CD4-positive, alpha-beta T cell treated with Interleukin-15 for 1 hour (primary cell): ENCODE measurements around the gene MUSTN1.

Experiments used
- DNase-seq: peaks from one replicate; pipeline ENCODE4 v3.0.0-alpha.2; 2020

MUSTN1 gene

GRCh38 chr3:52798978-52799476 lies 35.8 kb downstream of the MUSTN1 start:
- no peak for DNase-seq

DNA sequence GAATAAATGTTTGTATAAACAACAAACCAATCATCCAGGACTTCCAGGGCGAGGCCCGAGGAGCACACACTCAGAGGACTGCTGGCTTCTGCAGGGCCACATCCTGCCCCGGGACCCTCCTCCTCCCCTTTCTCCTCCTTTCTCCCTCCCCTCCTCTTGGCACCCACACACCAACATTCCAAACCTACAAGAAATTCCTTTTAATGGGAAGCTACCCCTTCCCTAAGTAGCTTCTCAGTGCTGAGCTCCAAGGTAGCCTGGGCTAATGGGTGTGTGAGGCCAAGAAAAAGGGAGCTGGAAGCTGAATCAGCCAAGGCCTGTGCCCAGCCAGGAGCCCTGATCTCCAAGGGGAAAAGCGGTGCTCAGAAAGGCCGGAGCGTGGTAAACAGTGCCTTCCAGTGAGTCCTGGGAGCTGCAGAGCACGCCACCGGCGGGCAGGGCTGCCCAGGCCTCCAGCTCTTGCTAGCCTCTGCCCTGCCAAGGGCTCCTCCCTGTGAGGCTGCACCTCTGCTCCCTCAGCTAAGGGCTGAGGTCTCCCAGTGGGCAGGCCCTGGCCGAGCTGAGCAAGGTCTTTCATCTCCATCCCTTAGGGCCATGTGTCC lies 36.3 kb downstream of the MUSTN1 start:
- DNase-seq = no peak

- DNase-seq = no peak
Observed at GRCh38 chr3:52796411-52796810, 38.4 kb downstream of the MUSTN1 start.

DNA sequence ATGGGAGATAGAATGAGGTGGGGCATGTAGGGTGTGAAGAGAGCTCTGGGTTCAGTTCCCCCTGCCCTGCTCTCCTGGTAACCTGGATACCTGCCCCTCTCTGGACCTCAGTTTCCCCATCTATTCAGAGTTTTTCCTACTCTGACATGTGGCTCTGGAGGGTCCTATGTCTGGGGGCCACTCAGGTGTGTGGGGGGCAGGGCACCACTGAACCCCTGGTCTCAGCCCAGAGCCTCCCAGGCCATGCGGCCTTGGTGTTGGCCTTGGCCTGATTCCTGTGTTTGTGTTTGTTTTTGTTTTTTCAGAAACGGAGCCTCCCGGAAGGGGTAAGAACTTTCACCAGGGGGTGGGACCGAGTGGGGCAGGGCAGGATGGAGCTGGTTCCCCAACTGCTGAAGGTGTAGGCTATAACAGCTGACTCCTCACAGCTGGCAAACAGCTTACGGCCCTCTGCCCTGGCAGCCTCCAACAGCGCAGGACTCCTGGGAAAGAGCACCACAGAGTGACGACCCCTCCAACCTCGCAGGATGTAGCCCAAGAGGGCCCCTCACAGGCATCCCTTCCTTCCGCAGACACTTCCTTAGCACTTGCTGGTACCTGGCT lies 39.4 kb downstream of the MUSTN1 start:
- no peak for DNase-seq

DNA sequence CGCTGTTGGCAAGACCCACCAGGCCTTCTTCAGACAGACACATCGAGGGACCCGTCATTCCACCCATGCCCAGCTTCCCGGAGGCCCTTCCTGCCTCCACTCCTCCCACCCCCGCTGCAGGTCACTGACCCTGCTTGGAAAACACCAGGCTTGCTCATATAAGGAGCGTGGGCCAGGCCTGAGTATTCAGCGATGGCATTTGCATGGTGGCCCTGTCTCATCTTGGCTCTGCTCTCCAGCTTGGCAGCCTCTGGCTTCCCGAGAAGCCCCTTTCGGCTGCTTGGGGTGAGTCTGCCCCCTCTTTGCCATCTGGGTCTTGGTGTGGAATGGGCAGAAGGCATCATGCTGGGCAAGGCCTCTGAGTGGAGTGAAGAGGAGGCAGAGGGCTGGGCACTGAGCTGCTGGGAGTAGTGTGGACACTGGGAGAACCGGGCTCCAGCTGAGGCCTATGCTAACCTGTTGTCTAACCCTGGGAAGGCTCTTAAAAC lies 40.2 kb downstream of the MUSTN1 start, which contains the start of gene ITIH3:
Gene ITIH3, plus strand, starts transcription at position 185 of the 488 bp plus-strand sequence. Its CDS starts 8 bp downstream, at position 193.
- DNase-seq = no peak

GRCh38 chr3:52793702-52794611 lies 40.9 kb downstream of the MUSTN1 start:
- no peak for DNase-seq

GRCh38 chr3:52792961-52793695 lies 41.7 kb downstream of the MUSTN1 start:
- no peak for DNase-seq

GRCh38 chr3:52792413-52792812 lies 42.4 kb downstream of the MUSTN1 start:
- DNase-seq = no peak

DNA sequence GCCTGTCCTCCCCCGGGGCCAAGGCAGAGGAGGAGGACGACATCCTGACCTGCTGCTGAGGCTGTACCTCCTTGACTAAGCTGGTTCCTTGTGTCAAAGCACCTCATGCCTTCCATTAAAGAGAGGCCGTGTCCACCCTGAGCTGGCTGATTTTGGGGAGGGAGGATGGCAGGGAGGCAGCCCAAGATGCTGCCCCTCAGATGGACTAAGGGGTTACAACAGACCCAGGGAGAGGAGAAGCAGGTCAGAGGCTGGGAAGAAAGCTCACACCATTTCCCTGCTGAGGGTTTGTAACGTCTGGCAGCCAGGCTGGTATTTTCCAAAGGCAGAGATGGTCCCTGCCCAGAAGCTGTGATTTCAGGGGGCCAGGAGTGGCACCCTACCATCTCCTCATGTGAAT lies 42.9 kb downstream of the MUSTN1 start:
- DNase-seq = no peak

- no peak for DNase-seq
Observed at GRCh38 chr3:52791366-52791765, 43.5 kb downstream of the MUSTN1 start.

DNA sequence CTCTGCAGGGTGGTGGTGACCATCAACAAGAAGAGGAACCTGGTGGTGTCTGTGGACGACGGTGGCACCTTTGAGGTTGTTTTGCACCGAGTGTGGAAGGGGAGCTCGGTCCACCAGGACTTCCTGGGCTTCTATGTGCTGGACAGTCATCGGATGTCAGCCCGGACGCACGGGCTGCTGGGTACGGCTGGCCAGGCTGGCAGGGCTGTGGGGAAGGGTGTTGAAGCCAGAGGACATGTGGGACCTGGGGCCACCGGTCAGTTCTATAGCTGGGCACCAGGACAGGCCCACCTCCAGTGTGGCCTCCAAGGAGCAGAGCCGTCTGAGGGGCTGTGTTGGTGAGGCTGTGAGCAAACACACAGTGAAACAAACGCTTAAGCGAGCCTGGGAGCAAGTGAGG lies 44.1 kb downstream of the MUSTN1 start:
- DNase-seq = no peak

DNA sequence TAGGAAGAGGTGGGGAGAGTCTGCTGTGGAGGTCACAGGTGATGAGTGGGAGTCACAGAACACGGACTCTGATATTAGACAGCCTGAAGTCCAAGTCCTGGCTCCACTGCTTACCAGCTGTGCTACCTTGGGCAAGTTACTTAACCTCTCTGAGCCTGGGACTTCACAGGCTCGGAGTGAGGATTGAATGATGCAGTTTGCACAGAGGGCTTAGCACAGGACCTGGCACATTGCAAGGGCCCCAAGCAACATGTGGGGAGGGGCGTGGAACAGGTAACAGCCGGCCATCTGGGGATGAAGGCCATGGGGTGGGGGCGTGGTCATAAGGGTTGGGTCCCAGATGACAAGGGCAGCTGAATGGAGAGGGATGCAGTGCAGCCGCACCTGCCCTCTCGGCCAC lies 44.5 kb downstream of the MUSTN1 start:
- DNase-seq = no peak

DNA sequence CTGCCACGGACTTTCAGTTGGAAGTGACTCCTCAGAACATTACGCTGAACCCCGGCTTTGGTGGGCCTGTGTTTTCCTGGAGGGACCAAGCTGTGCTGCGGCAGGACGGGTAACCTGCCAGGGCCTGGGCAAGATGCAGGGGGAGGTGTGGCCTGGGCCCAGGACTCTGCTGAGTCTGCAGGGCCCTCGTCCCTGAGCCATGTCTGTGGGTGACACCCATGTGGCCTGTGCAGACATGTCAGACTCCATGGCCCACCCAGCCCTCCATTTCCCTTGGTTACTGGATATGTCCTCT lies 45.1 kb downstream of the MUSTN1 start:
- no peak for DNase-seq

DNA sequence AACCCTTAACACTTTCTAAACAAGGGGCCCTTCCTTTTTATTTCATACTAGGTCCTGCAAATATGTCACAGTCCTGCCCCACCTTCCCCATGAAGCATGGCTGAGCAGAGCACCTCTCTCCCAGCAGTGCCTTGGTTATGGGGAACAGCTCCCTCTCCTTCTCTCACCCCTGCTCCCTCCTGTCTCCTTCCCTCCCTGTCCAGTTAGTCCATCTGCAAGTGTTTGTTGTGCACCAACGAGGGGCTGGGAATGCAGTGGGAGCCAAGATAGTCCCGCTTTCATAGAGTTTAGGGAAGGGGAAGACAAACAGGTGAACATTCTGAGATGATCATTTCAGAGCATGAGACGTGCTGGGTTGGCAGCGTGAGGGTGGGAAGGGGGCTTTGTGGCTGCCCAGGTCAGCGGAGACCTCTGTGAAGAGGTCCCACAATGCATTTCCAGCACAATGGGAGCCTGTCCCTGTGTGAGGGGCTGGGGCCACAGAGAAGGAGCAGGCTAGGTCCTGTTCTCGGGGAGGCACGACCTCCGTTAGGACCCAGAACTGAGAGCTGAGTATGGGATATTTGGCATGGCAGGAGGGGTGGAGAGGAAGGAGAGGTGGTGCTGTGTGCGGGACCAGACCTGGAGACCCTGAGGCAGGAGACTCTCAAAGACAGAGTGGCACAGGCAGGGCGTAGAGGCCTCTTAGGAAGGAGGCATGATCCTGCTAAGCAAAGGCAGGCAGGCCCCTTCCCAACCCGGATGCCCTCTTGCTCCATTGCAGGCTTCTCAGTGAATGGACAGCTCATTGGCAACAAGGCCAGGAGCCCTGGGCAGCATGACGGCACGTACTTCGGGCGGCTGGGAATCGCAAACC lies 45.7 kb downstream of the MUSTN1 start:
- DNase-seq = no peak

DNA sequence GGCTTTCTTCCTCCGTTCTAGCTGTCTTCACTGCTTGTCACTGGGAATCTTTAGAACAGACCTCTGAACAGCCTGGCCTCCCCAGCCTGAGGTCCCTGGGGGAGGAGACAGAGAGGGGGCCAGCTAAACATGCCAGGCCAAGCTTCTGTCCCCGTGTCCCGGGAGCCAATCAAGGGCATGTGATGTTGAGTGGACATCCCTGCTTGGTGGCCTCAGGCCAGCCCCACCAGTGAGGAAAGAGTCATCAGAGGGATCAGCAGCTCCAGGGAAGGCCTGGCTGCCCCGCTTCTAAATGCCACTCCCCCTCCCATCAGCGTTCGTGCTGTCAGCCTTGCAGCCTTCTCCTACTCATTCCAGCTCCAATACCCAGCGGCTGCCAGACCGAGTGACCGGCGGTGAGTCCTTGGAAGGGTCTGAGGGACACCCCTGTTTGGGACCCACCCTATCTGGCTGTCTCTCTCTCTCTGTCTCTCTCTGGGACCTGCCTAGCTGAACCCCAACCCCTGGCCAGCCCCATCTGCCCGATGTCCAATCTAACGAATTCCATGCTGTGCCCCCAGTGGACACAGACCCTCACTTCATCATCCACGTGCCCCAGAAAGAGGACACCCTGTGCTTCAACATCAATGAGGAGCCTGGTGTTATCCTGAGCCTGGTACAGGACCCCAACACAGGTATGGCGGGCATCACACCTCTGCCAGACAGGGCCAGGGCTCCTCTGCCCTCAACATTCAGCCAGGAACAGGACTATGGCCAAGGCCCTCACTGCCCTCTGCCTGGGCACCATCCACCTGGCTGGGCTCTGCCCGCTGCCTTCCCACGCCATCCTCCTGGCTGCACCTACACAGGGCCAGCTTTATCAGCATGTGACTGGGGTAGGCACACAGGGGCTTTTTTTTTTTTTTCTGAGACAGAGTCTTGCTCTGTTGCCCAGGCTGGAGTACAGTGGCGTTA lies 46.9 kb downstream of the MUSTN1 start:
- DNase-seq = no peak

DNA sequence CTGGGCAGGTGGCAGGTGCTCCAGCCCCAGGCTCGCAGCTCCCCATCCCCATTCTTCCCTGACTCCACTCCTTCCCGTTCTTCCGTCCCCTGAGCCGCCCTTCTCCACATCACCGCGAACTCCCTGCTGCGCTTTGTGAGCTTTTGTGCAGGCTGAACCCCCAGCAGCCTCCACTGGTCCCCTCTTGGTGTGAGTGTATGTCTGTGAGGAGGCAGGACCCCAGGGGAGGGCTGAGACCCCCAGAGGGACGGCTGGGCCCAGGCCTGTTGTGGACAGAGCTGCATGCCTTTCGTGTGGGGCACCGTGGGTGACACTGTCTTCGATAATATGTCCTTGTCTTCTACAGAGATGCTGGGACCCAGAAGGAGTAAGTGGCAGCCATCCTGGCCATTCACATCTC lies 47.6 kb downstream of the MUSTN1 start:
- no peak for DNase-seq

DNA sequence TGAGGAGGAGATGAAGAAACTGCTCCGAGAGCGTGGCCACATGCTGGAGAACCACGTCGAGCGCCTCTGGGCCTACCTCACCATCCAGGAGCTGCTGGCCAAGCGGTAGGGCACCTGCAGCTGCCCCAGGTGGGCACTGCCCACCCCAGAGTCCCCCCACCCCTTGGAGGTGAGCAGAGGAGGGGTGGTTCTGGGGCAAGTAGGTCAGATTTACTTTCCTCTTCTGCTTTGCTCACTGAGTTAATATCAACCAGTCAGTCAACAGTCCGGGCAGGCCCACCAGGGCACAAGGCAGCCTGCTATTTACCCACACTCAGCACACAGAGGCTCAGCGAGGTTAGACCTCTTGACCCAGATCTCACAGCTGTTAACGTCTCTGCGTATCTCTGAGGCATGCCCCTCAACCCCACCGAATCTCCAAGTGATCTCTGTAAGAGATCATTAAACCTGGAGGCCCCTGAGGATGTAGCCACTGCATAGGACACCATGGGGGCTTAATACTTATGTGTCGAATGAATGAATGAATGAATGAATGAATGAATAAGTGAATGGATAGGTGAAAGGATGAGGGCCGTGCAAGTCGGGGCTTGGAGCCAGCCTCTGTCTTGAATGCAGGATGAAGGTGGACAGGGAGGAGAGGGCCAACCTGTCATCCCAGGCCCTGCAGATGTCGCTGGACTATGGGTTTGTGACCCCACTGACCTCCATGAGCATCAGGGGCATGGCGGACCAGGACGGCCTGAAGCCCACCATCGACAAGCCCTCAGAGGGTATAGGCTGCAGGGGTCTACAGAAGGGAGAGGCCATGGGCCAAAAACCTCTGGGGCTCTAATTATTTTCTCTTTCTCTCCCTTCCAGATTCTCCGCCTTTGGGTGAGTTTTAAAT lies 48.2 kb downstream of the MUSTN1 start:
- DNase-seq = no peak

DNA sequence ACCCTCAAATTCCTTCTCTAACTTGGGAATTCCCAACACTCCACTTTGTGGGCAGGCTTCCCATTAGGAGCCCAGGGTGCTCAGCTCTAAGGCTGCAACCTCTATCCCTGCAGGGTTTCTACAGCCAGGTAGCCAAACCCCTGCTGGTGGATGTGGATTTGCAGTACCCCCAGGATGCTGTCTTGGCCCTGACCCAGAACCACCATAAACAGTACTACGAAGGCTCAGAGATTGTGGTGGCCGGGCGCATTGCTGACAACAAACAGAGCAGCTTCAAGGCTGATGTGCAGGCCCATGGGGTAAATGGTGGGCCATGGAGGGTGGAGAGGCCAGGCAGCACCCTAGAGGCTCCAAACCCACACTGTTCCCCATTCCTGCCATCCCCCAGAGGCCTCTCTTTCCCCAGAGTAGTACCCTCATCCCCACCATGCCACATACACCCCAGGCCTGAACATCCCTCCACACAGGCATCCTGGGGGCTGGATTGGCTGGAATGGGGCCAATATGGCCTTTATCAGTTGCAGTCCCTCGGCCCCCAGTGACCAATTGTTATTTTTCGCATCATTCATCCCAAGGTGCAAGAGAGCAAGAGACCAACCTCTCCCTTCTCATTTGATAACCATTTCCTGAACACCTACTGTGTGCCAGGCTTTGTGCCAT lies 49.8 kb downstream of the MUSTN1 start:
- DNase-seq = no peak

DNA sequence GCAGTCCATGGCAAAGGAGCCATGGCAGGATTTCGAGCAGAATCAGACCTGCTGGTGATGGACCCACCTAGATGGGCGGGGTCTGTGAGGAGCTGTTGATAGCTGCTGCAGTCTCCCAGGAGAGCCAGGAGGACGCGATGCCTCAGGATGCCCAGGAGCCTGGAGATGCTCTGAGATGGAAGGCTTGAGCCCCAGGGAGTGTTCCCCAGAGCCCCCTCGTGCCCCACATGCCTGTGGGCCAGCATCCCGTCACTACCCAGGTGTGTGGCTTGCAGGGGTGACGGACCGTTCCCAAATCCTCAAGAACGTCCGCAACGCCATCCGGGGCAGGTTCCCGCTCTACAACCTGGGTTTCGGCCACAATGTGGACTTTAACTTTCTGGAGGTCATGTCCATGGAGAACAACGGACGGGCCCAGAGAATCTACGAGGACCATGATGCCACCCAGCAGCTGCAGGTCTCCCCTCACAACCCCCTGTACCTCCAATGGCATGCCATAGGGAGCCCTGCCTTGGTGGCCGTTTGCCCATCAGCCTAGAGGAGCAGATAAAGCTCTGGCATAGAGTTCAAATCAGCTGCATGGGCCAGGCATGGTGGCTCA lies 50.7 kb downstream of the MUSTN1 start:
- no peak for DNase-seq
